ENCODE measurements around the gene KAT6B. TPM values are rescaled to one million over a fixed set of nuclear protein-coding genes. Genes with fewer than 3 reads are reported as not detected.

The KAT6B gene
- total RNA-seq, 1 donor from 2014 or later = 42.6 TPM

- intact Hi-C loops (cut with DNase I) = no loop called here
- ATAC-seq (no peak), DNase-seq (ENCODE audit: missing footprints) (no peak)
These were observed 131.0 kb downstream of the KAT6B start for GRCh38 chr10:74957285-74957961.

GRCh38 chr10:74958316-74958715 lies 131.9 kb downstream of the KAT6B start:
- DNase-seq (ENCODE audit: missing footprints) = no peak
- intact Hi-C loops (cut with DNase I) = no loop called here
- ATAC-seq = no peak

DNA sequence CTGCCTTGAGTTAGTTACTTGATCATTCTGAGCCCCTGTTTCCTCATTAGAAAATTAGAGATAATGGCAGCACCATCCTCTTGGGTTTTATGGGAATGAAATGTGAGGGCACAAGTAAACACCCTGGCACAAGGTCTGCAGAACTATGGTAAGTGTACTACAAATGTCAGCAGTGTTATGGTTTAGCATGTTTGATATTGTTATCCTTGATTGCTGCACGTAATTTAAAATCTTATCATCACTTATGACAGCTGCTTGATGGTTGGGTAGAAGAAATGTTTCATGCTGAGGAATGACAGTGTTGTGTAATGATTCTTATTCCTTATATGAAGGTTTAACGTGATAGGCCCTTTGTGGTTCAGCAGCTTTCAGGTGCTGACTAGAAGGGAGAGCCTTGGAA lies 134.3 kb downstream of the KAT6B start:
- no peak for ATAC-seq
- intact Hi-C loops (cut with DNase I) = no loop called here
- DNase-seq (ENCODE audit: missing footprints) = no peak

GRCh38 chr10:74962517-74962916 lies 136.1 kb downstream of the KAT6B start:
- intact Hi-C loops (cut with DNase I) = no loop called here

GRCh38 chr10:74963549-74963948 lies 137.1 kb downstream of the KAT6B start:
- intact Hi-C loops (cut with DNase I) = no loop called here
- ATAC-seq = no peak
- DNase-seq (ENCODE audit: missing footprints) = no peak

More at GRCh38 chr10:74962517-74962916, 136.1 kb downstream of the KAT6B start:
- DNase-seq (ENCODE audit: missing footprints) = no peak
- ATAC-seq = no peak

GRCh38 chr10:74967911-74968666 lies 141.7 kb downstream of the KAT6B start:
- intact Hi-C loops (cut with DNase I) = no loop called here
- DNase-seq (ENCODE audit: missing footprints) (no peak), ATAC-seq (no peak)

- DNase-seq (ENCODE audit: missing footprints) (no peak), ATAC-seq (no peak)
- intact Hi-C loops (cut with DNase I) = no loop called here
These were observed 142.3 kb downstream of the KAT6B start for GRCh38 chr10:74968667-74969061.

DNA sequence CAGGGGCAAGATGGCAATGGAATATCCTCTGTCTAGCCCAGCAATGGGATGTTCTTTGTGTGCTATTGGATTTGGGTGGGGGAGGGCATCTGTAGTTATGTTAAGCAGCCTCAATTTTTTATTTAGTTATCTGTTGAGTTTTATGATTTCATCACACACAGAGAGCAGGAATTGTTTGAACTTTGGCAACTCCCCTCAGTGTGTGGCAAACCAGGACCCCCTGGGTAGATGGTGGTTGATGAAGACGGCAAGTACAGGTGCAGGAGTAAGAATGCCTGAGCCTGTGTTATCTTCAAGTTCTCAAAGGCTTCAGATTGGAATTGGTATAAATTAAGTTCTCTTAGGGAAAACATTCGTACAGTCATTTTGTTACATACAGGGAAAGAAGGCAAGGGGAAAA lies 142.7 kb downstream of the KAT6B start:
- no peak for ATAC-seq
- intact Hi-C loops (cut with DNase I) = no loop called here
- no peak for DNase-seq (ENCODE audit: missing footprints)

DNA sequence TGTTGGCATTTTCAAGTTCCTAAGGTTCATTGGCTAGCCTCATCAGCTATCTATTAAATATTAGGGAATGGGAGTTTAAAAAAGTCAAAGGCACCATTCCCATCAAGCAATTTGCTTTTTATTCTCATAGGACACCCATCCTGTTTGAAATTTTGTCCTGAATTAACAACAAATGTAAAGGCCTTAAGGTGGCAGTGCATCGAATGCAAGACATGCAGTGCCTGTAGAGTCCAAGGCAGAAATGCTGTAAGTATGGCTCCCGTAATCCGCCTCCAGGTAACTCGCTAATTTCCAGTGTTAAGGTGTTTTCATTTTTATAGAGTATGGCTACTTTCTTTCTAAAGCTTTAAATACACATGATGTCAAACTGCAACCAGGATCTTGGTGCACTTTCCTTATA lies 143.1 kb downstream of the KAT6B start:
- intact Hi-C loops (cut with DNase I) = no loop called here
- no peak for DNase-seq (ENCODE audit: missing footprints)
- no peak for ATAC-seq

GRCh38 chr10:74973741-74974392 lies 147.5 kb downstream of the KAT6B start:
- intact Hi-C loops (cut with DNase I) = no loop called here
- no peak for ATAC-seq
- no peak for DNase-seq (ENCODE audit: missing footprints)

DNA sequence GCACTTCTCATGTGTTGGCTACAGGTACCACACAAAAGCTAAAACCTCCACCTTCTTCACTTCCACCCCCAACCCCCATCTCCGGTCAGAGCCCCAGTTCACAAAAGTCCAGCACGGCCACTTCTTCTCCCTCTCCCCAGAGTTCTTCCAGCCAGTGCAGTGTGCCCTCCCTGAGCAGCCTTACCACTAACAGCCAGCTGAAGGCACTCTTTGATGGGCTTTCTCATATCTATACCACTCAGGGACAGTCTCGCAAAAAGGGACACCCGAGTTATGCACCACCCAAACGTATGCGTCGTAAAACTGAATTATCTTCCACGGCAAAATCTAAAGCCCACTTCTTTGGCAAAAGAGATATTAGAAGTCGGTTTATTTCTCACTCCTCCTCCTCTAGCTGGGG lies 149.4 kb downstream of the KAT6B start:
- intact Hi-C loops (cut with DNase I) = no loop called here
- DNase-seq (ENCODE audit: missing footprints) (no peak), ATAC-seq (no peak)

GRCh38 chr10:74976565-74976964 lies 150.2 kb downstream of the KAT6B start:
- ATAC-seq (no peak), DNase-seq (ENCODE audit: missing footprints) (no peak)
- intact Hi-C loops (cut with DNase I) = no loop called here

DNA sequence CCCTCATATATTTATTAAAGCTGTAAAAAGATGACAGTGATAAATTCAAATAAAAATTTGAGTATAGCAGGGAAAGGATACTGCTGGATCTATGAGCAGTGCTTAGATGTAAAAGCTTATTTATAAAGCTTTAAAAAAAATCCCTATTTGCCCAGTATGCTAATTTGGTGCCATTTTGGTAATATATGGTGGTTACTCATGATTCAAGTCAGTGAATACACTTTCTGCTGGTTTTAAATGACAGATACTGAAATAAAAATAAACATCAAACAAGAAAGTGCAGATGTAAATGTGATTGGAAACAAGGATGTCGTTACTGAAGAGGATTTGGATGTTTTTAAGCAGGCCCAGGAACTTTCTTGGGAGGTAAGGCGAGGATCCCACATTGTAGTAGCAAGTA lies 150.7 kb downstream of the KAT6B start:
- no peak for DNase-seq (ENCODE audit: missing footprints)
- no peak for ATAC-seq
- intact Hi-C loops (cut with DNase I) = no loop called here

DNA sequence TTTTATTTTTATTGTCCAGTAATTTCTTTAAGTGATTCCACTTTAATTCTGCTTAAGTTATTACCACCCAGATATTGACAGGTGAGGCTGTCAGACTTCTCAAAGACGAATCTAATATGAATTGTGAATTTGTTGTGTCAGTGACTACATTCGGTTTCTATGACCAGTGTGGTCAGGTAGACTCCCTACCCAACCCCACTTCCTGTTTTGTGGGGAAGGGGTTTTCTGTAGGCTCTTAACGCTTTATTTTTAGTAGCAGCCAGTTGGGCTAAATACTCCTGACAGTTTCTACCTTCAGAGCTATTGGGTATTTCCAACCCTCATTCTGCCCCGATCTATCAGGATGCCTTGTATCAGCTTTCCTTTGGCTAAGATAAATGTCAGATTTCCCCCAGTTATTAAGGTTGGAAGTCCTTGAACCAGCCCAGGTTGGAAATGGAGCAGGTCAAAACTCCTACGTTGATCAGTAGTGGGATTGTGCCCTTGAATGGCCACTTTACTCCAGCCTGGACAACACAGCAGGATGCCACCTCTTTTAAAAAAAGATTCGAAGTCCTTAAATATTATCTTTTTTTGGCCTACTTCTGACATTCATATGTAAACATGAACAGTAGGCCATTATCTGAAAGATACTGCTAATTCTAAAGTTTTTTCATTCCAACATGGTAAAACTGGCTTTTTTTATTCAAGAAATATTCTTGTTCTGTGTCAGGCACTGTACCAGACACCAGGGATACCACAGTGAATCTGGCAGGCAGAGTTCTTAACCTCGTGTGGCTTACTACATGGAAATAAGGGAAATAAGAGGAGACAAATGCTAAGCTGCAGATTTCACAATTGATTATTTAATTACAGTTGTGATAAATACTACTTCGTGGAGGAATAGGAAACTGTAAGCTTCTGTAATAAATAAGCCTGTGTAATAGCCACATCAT lies 151.8 kb downstream of the KAT6B start:
- ATAC-seq = no peak
- intact Hi-C loops (cut with DNase I) = no loop called here
- no peak for DNase-seq (ENCODE audit: missing footprints)

DNA sequence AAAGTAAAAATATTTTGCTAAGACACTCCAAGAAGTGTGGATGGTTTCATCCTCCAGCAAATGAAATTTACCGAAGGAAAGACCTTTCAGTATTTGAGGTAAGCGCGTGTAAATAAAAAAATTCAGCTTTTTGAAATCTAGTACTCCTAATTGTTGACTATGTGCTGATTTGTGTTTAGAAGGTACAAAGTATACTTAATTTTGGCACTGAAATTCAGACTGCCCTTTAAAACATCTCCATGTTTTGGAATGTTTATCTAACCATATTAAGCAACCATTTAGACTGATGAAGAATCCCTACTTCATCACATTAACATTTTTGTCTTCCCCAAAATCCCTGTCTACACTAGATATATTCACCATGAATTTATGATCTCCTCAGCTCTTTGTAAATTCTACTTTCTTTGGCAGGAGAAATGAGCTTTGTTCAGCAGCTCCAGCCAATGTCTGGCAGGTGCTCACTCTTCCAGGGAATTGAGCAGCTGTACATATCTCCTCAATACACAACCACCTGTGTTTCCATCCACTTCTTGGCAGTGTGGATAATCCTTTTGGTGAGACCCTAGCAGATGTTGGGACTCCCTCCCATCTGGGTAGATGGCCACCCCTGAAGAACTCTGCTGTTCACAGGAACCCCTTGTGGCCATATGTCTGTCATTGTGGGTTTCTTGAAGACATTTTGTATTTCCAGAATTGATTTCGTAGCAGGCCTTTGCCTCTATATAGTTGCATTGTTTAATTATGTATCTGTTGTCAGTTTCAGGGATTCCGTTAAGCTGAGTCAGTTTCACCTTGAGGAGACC lies 155.6 kb downstream of the KAT6B start:
- DNase-seq (ENCODE audit: missing footprints) (no peak), ATAC-seq (no peak)
- intact Hi-C loops (cut with DNase I) = no loop called here

DNA sequence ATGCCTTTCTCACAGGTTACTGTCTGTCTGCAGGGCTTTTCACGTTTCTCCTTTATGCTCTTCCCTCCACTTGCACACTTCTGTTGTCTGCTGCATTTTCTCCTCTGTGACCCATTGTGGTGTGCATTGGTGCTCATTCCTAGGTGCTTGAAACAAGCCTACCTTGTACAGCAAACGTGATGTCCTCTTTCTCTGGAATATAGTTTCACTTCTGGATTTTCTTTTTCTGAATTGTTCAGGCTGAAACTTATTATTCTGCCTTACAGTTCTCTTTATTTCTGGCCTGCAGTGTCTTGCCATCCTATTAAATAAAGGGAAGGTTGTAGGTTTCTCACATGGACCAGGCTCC lies 156.2 kb downstream of the KAT6B start:
- ATAC-seq (no peak), DNase-seq (ENCODE audit: missing footprints) (no peak)
- intact Hi-C loops (cut with DNase I) = no loop called here

DNA sequence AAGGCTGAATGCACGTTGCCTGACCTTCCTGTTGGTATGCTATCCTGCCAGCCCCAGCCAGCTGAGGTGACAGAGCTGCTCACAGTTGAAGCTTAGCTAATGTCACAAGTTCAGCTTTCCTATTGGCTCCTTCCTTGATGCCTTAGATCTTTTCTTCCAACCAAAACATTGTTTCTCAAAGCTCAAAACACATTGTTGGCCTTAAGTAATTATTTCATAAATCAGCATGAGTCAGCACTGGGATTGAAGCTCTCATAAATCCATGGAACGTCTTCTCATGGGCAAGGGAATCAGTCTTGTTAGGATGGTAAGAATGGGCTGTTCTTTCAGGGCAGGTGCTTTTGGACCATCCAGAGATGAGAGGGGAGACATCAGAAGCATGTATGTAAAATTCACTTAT lies 157.0 kb downstream of the KAT6B start:
- DNase-seq (ENCODE audit: missing footprints) = no peak
- ATAC-seq = peak; percentile 16
- intact Hi-C loops (cut with DNase I) = no loop called here

- intact Hi-C loops (cut with DNase I) = no loop called here
- ATAC-seq (peak; percentile 16), DNase-seq (ENCODE audit: missing footprints) (no peak)
These were observed 161.1 kb downstream of the KAT6B start for GRCh38 chr10:74987339-74988053.

Data from Right ventricle myocardium inferior (tissue), 1 donor.